Colon (tissue), 2 donors: ENCODE results near the gene LRRC7.

Experiments
- FAIRE-seq: peaks from 2 replicates; lab custom pipeline; 2012; peaks lifted over from hg19 to GRCh38; lab: Jason Lieb, UNC
- donor health status: control.
- donor health status: control.

LRRC7 gene

DNA sequence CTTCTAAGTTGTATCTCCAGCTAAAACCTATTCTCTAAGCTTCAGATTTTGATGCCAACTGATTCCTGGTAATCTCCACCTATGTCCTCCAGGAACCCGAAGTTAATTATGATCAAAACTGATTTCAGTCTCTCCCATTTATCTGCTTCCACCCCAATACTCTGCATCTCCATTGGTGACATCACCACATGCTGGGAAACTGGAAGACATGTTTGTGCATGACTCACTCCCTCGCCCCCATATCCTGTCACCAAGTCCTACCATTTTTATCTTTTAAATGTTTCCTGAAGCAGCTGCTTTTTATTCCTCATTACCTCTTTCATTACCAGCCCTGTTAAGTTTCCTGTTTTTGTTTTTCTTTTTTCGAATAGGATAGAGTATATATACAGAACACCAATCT, 409.2 kb downstream of the LRRC7 start:
- no peak for FAIRE-seq

DNA sequence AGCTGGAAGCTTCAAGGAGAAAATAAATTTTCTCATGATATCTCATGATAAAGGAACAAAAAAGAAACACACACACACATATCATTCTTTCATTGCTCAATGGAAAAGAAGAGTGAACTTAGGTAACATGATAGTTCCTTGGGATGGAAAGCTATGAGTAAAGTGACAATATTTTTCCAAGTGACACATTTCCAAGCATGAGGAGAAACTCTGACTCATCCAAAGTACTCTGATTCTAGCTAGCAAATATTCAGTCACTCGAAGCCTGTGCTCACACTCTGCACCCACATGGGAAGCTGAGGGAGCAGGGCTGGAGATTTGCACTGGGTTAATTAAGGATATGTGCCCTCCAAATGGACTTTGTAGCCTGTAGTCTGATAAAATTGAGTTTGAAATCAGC, 415.3 kb downstream of the LRRC7 start:
- FAIRE-seq: no peak

- no peak for FAIRE-seq
Observed at GRCh38 chr1:69985376-69985775, 417.7 kb downstream of the LRRC7 start.

DNA sequence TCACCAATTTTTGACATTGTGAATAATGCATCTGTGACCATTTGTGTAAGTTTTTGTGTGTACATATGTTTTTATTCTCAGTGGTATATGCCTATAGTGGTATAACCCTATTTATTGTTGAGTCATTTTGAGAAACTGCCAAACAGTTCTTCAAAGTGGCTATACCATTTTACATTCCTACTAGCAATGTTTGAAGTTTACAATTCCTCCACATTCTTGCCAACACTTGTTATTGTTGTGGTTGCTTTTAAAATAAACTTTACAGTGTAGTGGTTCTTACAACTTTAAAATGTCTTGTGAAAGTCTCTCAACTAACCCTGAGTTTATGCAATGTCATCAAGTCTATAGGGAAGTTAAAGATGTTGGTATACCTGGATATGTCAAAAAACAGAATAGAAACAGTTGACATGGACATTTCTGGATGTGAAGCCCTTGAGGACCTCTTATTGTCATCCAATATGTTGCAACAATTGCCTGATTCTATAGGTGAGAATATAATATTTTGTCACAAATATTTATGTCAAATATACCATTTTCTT, 418.2 kb downstream of the LRRC7 start:
- no peak for FAIRE-seq

DNA sequence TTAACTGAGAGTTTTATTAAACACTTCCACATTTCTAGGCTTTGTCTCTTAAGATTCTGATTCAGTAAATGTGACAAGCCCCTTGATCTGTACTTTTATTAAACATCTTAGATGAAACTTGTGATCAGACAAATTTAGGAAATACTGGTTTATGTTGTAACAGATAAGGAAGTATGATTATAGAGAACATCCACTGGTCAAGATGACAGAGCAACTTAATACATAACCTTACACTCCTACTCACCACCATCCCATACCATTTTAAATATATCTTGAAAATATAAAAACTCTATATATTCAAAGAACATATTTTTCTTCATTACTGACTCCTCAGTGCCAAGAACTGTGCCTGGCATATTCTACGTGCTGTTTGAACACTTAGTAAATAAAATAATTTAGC, 420.2 kb downstream of the LRRC7 start:
- FAIRE-seq: no peak

GRCh38 chr1:69991644-69992043, 423.9 kb downstream of the LRRC7 start:
- FAIRE-seq: no peak

- FAIRE-seq: no peak
Observed at GRCh38 chr1:69992594-69992993, 424.9 kb downstream of the LRRC7 start.

- FAIRE-seq: no peak
Observed at GRCh38 chr1:69993810-69994209, 426.1 kb downstream of the LRRC7 start.

DNA sequence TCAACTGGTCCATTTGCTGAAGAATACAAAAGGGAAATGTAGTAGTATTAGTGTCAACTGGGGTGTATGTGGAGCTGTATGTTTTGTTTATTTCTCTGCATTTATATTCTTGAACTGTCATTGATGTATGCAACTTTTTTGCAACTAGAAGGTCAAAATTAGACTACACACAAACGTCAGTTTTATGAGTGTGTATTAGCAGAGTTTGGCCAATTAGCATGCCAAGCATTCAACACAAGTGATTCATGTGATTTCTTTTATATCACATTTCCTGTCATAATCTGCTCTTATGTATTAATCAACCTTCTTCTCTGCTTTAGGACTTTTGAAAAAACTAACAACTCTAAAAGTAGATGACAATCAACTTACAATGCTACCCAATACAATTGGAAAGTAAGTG, 426.5 kb downstream of the LRRC7 start:
- FAIRE-seq: no peak

GRCh38 chr1:69998847-69999246, 431.1 kb downstream of the LRRC7 start:
- FAIRE-seq: no peak

GRCh38 chr1:70003211-70003908, 435.6 kb downstream of the LRRC7 start:
- FAIRE-seq: no peak

DNA sequence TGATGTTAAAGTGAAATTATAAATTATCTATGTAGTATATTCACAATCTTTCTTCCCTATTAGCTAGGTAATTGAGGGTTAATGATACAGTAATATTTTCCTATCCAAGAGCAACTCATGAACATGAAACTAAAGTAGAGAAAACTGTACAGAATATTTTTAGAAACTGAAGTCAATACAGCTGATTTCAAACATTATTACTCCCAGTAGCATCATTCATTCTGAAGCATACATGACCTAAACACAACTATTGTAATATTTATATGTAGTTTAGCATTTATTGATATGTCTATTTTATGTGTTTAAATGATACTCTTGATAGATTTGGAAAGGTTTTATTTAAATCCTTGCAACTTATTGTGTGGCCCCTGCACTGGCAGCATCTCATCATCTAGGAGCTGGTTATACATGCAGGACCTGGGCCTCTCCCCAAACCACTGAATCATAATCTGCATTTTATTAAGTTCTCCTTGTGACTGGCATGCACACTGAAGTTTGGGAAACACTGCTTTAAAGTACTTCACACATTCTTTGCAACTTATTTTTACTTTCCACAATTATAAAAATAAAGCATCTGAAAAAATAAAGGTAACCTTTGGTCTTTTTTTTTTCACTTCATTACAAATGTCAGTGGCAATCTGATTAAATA, 437.8 kb downstream of the LRRC7 start:
- no peak for FAIRE-seq

- FAIRE-seq: no peak
Observed at GRCh38 chr1:70008660-70009059, 440.9 kb downstream of the LRRC7 start.

DNA sequence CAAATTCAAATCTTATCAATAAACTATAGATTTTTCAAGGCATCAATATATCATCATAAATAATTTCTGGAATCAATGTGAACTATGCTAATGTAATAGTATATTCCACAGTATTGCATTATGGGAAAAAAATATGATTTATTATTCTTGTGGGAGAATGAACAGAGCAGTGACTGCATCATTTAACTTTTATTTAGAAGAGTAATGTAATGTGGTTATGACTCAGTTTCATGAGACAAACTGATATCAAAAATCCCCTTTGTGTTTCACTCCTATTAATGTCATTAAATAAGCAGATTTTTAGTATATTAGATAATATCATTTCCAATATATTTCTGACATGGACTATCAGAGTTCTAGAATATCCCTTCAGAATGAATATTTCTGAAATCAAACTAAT, 450.0 kb downstream of the LRRC7 start:
- FAIRE-seq: no peak

- no peak for FAIRE-seq
Observed at GRCh38 chr1:70024272-70024671, 456.6 kb downstream of the LRRC7 start.

- FAIRE-seq: no peak
Observed at GRCh38 chr1:70025052-70025451, 457.3 kb downstream of the LRRC7 start.

DNA sequence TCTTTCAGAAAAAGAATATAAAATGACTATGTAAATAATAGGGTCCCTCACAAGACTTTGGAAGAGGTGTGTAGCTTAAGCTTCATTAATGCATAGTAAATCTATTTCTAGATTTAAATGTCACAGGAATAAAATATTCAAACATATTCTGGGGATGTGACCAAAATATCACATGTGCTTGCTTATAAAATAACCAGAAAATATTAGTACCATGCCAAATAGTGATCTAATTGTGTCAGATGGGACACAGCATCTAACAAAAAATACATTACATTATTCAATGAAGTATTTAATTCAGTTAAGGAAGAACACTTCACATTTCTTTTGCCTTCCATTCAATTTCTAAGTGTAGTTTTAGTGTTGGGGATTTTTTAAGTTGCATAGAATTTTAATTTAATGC, 458.1 kb downstream of the LRRC7 start:
- FAIRE-seq: no peak

- no peak for FAIRE-seq
Observed at GRCh38 chr1:70033266-70033873, 465.6 kb downstream of the LRRC7 start.

- no peak for FAIRE-seq
Observed at GRCh38 chr1:70033936-70034335, 466.2 kb downstream of the LRRC7 start.

DNA sequence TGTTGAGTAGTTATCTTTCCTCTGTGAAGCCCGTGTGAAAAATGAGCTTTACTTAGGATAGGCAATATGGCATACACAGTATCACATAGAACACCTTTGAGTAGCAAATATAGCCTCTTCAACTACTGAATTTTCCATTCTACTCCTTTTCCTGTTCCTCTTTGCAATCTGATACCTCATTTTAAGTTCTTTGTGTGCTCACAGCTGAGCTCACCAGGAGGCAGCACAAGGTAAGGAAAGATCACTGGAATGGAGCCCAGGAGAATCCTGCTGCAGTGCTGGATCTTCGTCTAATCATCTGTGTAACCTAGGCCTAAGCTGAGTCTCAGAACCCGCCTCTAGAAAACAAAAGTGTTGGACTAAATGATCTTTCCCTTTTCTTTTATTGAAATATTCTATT, 466.7 kb downstream of the LRRC7 start:
- FAIRE-seq: no peak

DNA sequence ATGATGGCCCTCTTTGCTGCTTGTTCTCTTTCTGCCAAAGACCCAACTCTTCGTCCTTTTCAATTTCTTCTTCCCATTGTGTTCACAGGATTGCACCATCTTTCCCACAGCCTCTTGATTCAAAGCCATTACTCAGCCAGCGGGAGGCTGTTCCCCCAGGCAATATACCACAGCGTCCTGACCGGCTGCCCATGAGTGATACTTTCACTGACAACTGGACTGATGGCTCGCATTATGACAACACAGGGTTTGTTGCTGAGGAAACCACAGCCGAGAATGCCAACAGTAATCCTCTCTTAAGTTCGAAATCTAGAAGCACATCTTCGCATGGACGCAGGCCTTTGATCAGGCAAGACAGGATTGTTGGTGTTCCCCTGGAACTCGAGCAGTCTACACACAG, 470.3 kb downstream of the LRRC7 start:
- no peak for FAIRE-seq

- no peak for FAIRE-seq
Observed at GRCh38 chr1:70039485-70039884, 471.8 kb downstream of the LRRC7 start.

GRCh38 chr1:70041317-70042045, 473.8 kb downstream of the LRRC7 start:
- FAIRE-seq: no peak
